ENCODE results near the gene ANKRD13B. TPM values are rescaled to one million over a fixed set of nuclear protein-coding genes. Genes with fewer than 3 reads are reported as not detected.

Gene ANKRD13B
- total RNA-seq, 1 donor from 2014 or later: 13.8 TPM

DNA sequence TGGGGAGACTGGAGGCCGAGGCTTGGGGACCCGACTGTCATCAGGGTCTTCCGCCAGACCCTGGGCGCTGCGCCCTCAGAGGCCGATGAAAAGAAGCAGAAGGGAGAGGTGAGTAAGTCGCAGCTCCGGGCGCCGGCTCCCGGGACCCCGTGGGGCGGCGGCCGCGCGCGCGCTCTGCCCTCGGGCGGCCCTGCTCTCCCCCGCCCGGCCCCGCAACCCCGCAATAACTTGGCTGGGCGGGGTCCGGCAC is 25.7 kb upstream of the ANKRD13B start:
- no peak for DNase-seq (ENCODE audit: low read depth)
- Histone ChIP-seq H3K4me3 (ENCODE audit: low read depth, low read length) (peak overlapping the region; percentile 59), H3K27me3 (ENCODE audit: control insufficient read depth, insufficient read depth, low read length) (no peaks in the 10 kb centered on the region), H3K36me3 (ENCODE audit: control insufficient read depth, insufficient read depth, low read length) (no peaks in the 10 kb centered on the region)
- TF ChIP-seq, protein P1, sequence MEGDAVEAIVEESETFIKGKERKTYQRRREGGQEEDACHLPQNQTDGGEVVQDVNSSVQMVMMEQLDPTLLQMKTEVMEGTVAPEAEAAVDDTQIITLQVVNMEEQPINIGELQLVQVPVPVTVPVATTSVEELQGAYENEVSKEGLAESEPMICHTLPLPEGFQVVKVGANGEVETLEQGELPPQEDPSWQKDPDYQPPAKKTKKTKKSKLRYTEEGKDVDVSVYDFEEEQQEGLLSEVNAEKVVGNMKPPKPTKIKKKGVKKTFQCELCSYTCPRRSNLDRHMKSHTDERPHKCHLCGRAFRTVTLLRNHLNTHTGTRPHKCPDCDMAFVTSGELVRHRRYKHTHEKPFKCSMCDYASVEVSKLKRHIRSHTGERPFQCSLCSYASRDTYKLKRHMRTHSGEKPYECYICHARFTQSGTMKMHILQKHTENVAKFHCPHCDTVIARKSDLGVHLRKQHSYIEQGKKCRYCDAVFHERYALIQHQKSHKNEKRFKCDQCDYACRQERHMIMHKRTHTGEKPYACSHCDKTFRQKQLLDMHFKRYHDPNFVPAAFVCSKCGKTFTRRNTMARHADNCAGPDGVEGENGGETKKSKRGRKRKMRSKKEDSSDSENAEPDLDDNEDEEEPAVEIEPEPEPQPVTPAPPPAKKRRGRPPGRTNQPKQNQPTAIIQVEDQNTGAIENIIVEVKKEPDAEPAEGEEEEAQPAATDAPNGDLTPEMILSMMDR (IDR thresholded peaks at IDR 0.05; ENCODE audit: insufficient read depth, low read length, poor library complexity, severe bottlenecking): no peak

DNA sequence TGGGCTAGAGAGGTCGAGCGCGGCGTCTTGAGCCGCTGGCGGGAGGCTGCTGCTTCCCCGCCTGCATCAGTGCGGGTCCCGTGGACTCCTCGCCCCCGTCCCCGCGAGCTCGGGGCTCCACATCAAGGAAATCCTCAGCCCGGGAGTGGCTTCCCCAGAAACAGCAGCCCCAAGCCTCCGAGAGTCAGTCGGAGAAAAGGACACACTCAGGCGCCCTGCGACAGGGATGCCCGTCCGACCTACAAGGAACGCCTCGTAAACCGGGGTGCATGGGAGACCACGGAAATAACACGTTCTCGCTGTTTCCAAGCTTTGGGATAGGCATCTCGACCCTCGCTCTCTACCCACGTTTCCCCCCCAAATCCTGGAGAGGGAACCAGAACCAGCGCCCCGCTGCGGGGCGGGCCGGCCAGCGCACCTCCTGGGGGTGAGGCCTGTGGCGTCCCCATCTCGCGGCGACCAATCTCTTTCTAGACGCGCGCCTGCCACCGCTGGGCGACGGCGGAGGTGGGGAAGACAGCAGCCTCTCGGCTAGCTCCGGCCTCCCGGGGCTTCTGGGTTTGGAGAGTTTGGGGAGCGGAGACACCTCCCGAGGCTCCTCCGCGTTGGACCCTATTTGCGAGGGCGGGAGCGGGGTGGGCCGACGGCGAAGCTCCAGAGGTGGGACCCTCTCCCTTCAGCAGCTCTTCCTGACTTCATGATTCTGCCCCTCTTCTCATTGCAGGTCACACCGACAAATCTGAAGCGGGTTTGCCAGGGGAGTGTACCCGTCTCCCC is 25.2 kb upstream of the ANKRD13B start:
- Histone ChIP-seq H3K27me3 (ENCODE audit: control insufficient read depth, insufficient read depth, low read length) (no peaks in the 10 kb centered on the region), H3K36me3 (ENCODE audit: control insufficient read depth, insufficient read depth, low read length) (no peaks in the 10 kb centered on the region), H3K4me3 (ENCODE audit: low read depth, low read length) (peak overlapping the region; percentile 59)
- no peak for DNase-seq (ENCODE audit: low read depth)
- TF ChIP-seq, protein P1 (IDR thresholded peaks at IDR 0.05; ENCODE audit: insufficient read depth, low read length, poor library complexity, severe bottlenecking): peak; percentile 46

DNA sequence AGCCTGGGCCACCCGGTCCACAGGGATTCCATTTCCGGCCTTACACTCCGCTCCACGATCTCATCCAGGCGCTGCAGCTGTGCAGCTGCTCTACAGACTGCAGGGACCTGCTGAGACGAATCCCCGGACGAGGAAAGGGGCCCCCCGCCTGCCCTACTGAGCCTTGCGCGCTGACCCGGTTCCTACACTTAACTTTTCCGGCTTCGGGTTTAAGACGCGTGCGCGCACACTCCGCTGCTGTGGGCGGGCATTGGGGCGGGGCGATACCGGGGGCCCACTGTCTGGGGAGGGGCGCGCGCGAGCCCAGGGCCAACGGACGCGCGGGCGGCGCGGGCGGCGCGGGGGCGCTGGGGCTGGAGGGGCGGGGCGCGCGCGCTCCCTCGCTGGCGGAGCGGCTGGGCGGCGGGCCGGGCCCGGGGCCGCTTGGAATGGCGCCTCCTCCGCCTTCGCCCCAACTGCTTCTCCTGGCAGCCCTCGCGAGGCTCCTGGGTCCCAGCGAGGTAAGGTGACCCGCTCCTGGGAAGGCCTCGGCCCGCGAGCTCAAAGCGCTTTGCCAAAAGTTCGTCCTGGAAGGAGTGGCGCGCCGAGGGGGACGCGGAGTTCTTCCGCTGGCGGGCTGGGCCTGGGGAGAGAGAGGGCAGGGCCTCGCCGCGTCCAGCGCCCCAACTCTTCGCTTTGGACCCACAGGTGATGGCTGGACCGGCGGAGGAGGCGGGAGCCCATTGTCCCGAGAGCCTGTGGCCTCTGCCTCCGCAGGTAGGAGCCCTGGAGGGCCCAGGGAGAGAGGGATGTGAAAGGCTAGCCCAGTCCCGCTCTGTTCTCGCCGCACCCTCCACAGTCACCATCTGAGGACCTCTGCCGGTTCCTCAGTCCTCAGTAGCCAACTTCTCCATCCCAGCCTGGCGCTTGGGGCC is 24.3 kb upstream of the ANKRD13B start, which contains the start of gene TP53I13:
TSS of gene TP53I13 (plus strand) at position 371 of the 914 bp plus-strand sequence. CDS start at position 429, 58 bp downstream.
- Histone ChIP-seq H3K36me3 (ENCODE audit: control insufficient read depth, insufficient read depth, low read length) (peaks cover 1% of the 10 kb centered on the region), H3K4me3 (ENCODE audit: low read depth, low read length) (peak within 1 kb of the TSS; percentile 59), H3K27me3 (ENCODE audit: control insufficient read depth, insufficient read depth, low read length) (no peaks in the 10 kb centered on the region)
- TF ChIP-seq, protein P1 (IDR thresholded peaks at IDR 0.05; ENCODE audit: insufficient read depth, low read length, poor library complexity, severe bottlenecking): no peak
- DNase-seq (ENCODE audit: low read depth): no peak

DNA sequence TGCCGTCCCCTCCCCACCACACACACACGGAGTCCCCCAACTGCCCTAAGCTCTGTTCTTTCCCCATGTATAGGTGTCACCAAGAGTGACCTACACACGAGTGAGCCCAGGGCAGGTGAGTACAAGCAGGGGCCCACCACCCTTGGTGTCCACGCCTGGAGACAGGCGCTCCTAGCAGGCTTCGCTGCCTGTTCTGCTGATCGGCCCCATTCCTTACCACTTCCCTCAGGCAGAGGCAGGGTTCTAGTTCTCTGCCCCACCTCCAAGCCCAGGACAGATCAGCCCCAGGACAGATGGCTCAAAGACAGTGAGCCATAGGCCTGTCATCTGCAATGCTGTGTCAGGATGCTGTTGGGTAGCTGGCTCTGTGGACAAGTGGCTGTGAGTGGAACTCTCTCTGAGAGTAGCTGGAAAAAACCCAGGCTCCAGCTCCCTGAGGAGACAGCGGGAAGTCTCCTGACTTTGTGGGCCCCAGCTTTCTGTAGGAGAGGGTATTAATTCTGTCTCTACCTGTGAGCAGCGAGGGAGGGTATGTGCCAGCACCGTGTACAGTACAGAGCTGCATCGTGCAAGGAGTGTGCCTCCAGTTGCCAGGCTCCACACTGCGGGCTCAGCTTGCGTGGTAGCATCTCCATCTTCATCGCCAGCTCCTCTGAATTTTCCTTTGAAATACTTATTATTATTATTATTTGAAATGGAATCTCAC is 23.5 kb upstream of the ANKRD13B start:
- DNase-seq (ENCODE audit: low read depth): no peak
- Histone ChIP-seq H3K36me3 (ENCODE audit: control insufficient read depth, insufficient read depth, low read length) (peaks cover 5% of the 10 kb centered on the region), H3K4me3 (ENCODE audit: low read depth, low read length) (peak overlapping the region; percentile 57), H3K27me3 (ENCODE audit: control insufficient read depth, insufficient read depth, low read length) (no peaks in the 10 kb centered on the region)
- TF ChIP-seq, protein P1 (IDR thresholded peaks at IDR 0.05; ENCODE audit: insufficient read depth, low read length, poor library complexity, severe bottlenecking): no peak

DNA sequence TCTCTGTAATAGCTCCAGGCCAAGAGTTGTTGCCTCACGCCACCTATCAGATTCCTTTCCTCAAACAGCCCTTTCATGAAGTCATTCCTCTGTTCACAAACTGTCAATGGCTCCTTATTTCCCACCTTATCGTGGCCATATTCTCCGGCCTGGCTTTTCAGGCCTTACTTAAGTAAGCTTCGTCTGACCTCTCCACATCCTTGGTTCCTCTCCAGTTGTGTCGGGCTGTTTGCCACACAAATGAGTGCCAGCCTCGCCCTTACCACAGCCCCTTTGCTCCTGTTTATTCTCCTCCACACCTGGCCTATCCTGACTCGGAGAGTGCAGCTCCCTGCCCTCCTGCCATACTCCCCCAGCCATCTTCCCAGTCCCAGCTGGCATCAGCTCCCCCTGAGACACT is 22.4 kb upstream of the ANKRD13B start:
- Histone ChIP-seq H3K4me3 (ENCODE audit: low read depth, low read length) (no peak overlapping the region), H3K27me3 (ENCODE audit: control insufficient read depth, insufficient read depth, low read length) (no peaks in the 10 kb centered on the region), H3K36me3 (ENCODE audit: control insufficient read depth, insufficient read depth, low read length) (peaks cover 7% of the 10 kb centered on the region)
- DNase-seq (ENCODE audit: low read depth): no peak
- TF ChIP-seq, protein P1 (IDR thresholded peaks at IDR 0.05; ENCODE audit: insufficient read depth, low read length, poor library complexity, severe bottlenecking): no peak

Measured in kidney epithelial cell (primary cell).